Keratinocyte (primary cell): ENCODE results near the gene MMEL1. TPM values are rescaled to one million over a fixed set of nuclear protein-coding genes. Genes with fewer than 3 reads are reported as not detected.

ENCODE experiments used
- DNase-seq: peaks from one replicate; pipeline ENCODE4 v3.0.0-alpha.2; 2011; ENCODE audit warnings: low read depth, missing footprints, low spot score
- FAIRE-seq: peaks from 2 replicates; lab custom pipeline; 2011; peaks lifted over from hg19 to GRCh38; lab: Jason Lieb, UNC
- H2AFZ ChIP-seq: 2 replicates; pipeline ENCODE4 v1.6.0; 2012; ENCODE audit warnings: low read length, control low read depth, inconsistent platforms; ENCODE audit not compliant: control insufficient read depth
- H3K27ac ChIP-seq: 2 replicates; pipeline ENCODE4 v1.5.1; 2011; ENCODE audit warnings: low read length; ENCODE audit not compliant: control insufficient read depth, insufficient read depth
- H3K27me3 ChIP-seq: 3 replicates; pipeline ENCODE4 v1.6.0; 2011; ENCODE audit warnings: low read length; ENCODE audit not compliant: control insufficient read depth, insufficient read depth; ENCODE audit errors: extremely low read depth
- H3K36me3 ChIP-seq, 2 experiments: 2 replicates in 1 of 2; 3 replicates in 1 of 2; pipeline ENCODE4 v1.5.1; 2011; ENCODE audit warnings: low read length in 2 of 2, mild to moderate bottlenecking in 1 of 2; ENCODE audit not compliant: control insufficient read depth in 2 of 2, insufficient read depth in 2 of 2; ENCODE audit errors: extremely low read depth in 1 of 2
- H3K4me1 ChIP-seq: 3 replicates; pipeline ENCODE4 v1.5.1; 2011; ENCODE audit warnings: low read length; ENCODE audit not compliant: control insufficient read depth, insufficient read depth; ENCODE audit errors: extremely low read depth
- H3K4me2 ChIP-seq: 3 replicates; pipeline ENCODE4 v1.6.0; 2011; ENCODE audit warnings: low read depth, low read length; ENCODE audit not compliant: control insufficient read depth, insufficient read depth; ENCODE audit errors: extremely low read depth
- H3K4me3 ChIP-seq, 3 experiments: fragments of 200-600 bp in 1 of 3; sonication (generic) in 1 of 3; 2 replicates in 2 of 3; 3 replicates in 1 of 3; pipeline ENCODE4 v1.5.1; 2011 to 2016; ENCODE audit warnings: low read length in 3 of 3, mild to moderate bottlenecking in 3 of 3, control low read depth in 2 of 3, inconsistent platforms in 1 of 3, low read depth in 1 of 3, mixed read lengths in 1 of 3, mixed run types in 1 of 3, moderate library complexity in 1 of 3; ENCODE audit not compliant: control insufficient read depth in 2 of 3, insufficient read depth in 2 of 3; ENCODE audit errors: extremely low read depth in 1 of 3
- H3K79me2 ChIP-seq: 2 replicates; pipeline ENCODE4 v1.6.0; 2012; ENCODE audit warnings: low read length; ENCODE audit not compliant: control insufficient read depth, insufficient read depth
- H3K9ac ChIP-seq: 3 replicates; pipeline ENCODE4 v1.6.0; 2011; ENCODE audit warnings: low read length; ENCODE audit not compliant: control insufficient read depth, insufficient read depth; ENCODE audit errors: extremely low read depth
- H3K9me1 ChIP-seq: 3 replicates; pipeline ENCODE4 v1.6.0; 2011; ENCODE audit warnings: low read length; ENCODE audit not compliant: control insufficient read depth, insufficient read depth; ENCODE audit errors: extremely low read depth
- H3K9me3 ChIP-seq: 2 replicates; pipeline ENCODE4 v1.5.1; 2012; ENCODE audit warnings: low read depth, low read length; ENCODE audit not compliant: control insufficient read depth
- H4K20me1 ChIP-seq: 3 replicates; pipeline ENCODE4 v1.6.0; 2011; ENCODE audit warnings: low read length; ENCODE audit not compliant: control insufficient read depth, insufficient read depth; ENCODE audit errors: extremely low read depth
- CTCF ChIP-seq, 3 experiments: IDR thresholded peaks in 1 of 3; conservative IDR thresholded peaks in 1 of 3; optimal IDR thresholded peaks in 1 of 3; 2 replicates in 2 of 3; 3 replicates in 1 of 3; pipeline versions ENCODE3 to v1.5.1; 2011; ENCODE audit warnings: low read length in 3 of 3, mild to moderate bottlenecking in 3 of 3, moderate library complexity in 2 of 3, control low read depth in 1 of 3, inconsistent platforms in 1 of 3; ENCODE audit not compliant: insufficient read depth in 2 of 3; ENCODE audit errors: extremely low read depth in 1 of 3
- EZH2 ChIP-seq: IDR thresholded peaks from one replicate; pipeline ENCODE4 v1.6.1; 2012; ENCODE audit warnings: inconsistent platforms, mild to moderate bottlenecking, low read length, moderate library complexity
- dilution Hi-C: fragments of 300-500 bp; cut with MboI; formaldehyde crosslinking; loops from one replicate; pipeline ENCODE4 v1.7.0; 2020; ENCODE audit warnings: low sequenced_read_pairs; ENCODE audit not compliant: extremely low pct_ligation_motif_present
- polyA plus RNA-seq, 5 experiments: library from polyadenylated mRNA; depleted of rRNA in 3 of 5; stranded (reverse) in 3 of 5; stranded (forward) in 1 of 5; unstranded in 1 of 5; fragments of >200 nt; gene quantifications; 1 replicate in 1 of 5; 2 replicates in 3 of 5; 3 replicates in 1 of 5; pipeline versions ENCODE4 v1.2.1 to v1.2.3, GENCODE V29; 2011 to 2012; ENCODE audit warnings: missing spikeins in 2 of 5, low read depth in 1 of 5, low replicate concordance in 1 of 5

The MMEL1 gene
- polyA plus RNA-seq, 1 donor (not counting 4 experiments of a cell fraction or from before 2014, with no cell fraction given), result not detected

GRCh38 chr1:2607641-2608091, 25.1 kb downstream of the MMEL1 start:
- Histone ChIP-seq H3K36me3 (no peaks in the 10 kb centered on the region), H3K4me1 (no peaks in the 10 kb centered on the region), H2AFZ (no peak overlapping the region), H3K9me1 (no peaks in the 10 kb centered on the region), H3K4me3 (no peak overlapping the region), H3K79me2 (no peaks in the 10 kb centered on the region), H4K20me1 (no peaks in the 10 kb centered on the region), H3K9ac (no peak overlapping the region), H3K4me2 (no peak overlapping the region), H3K27ac (no peak overlapping the region), H3K27me3 (no peaks in the 10 kb centered on the region), H3K9me3 (no peaks in the 10 kb centered on the region)
- DNase-seq (no peak), FAIRE-seq (no peak)
- TF ChIP-seq EZH2 (no peak), CTCF (optimal IDR thresholded peaks at IDR 0.05 in 1 of 3, IDR thresholded peaks at IDR 0.05 in 1 of 3, conservative IDR thresholded peaks at IDR 0.05 in 1 of 3; ENCODE audit: extremely low read depth in 1 of 3, insufficient read depth in 2 of 3, low read length in 3 of 3) (no peak)
- dilution Hi-C loops, result no loop called here

GRCh38 chr1:2606881-2607621, 25.8 kb downstream of the MMEL1 start:
- Histone ChIP-seq H3K27ac (no peak overlapping the region), H3K9ac (no peak overlapping the region), H3K4me2 (no peak overlapping the region), H4K20me1 (no peaks in the 10 kb centered on the region), H3K36me3 (no peaks in the 10 kb centered on the region), H3K4me1 (no peaks in the 10 kb centered on the region), H2AFZ (no peak overlapping the region), H3K27me3 (no peaks in the 10 kb centered on the region), H3K9me1 (no peaks in the 10 kb centered on the region), H3K4me3 (no peak overlapping the region), H3K79me2 (no peaks in the 10 kb centered on the region), H3K9me3 (no peaks in the 10 kb centered on the region)
- FAIRE-seq (no peak), DNase-seq (no peak)
- dilution Hi-C loops, result no loop called here
- TF ChIP-seq EZH2, result no peak
- no peak for TF ChIP-seq CTCF (optimal IDR thresholded peaks at IDR 0.05 in 1 of 3, IDR thresholded peaks at IDR 0.05 in 1 of 3, conservative IDR thresholded peaks at IDR 0.05 in 1 of 3; ENCODE audit: extremely low read depth in 1 of 3, insufficient read depth in 2 of 3, low read length in 3 of 3)
